IMR-90 (cell line): ENCODE results near the gene DDC. TPM values are rescaled to one million over a fixed set of nuclear protein-coding genes. Genes with fewer than 3 reads are reported as not detected.

Source experiments
- ATAC-seq: fragments of 200-7000 bp; cut with Tn5 transposase; 2 replicates; pipeline ENCODE4 v1.9.1; 2020; ENCODE audit warnings: low read depth, mild to moderate bottlenecking, moderate library complexity
- BruUV-seq: library from RNA; stranded (reverse); fragments of 400-500 nt; replicated peaks from 2 replicates; lab custom pipeline; 2021; lab: Mats Ljungman, UMichigan
- CTCF ChIA-PET: fragments of 300-600 bp; formaldehyde crosslinking; extraction: SDS; loops from one replicate; lab custom pipeline; 2021; ENCODE audit warnings: antibody characterized with exemption; lab: Yijun Ruan, JAX
- POLR2A ChIA-PET: fragments of 300-600 bp; sonication (Branson Sonifier 250); formaldehyde crosslinking; loops from one replicate; lab custom pipeline; 2022; ENCODE audit warnings: antibody characterized with exemption; ENCODE audit not compliant: unreplicated experiment; lab: Charles Lee
- DNase-seq: peaks from one replicate; pipeline ENCODE4 v3.0.0; 2013
- H2AFZ ChIP-seq: replicated peaks from 2 replicates; pipeline ENCODE3; 2013; ENCODE audit warnings: low read length, mild to moderate bottlenecking; ENCODE audit not compliant: poor library complexity
- H2AK5ac ChIP-seq: 2 replicates; pipeline ENCODE4 v1.6.1; 2013; ENCODE audit warnings: low read depth, low read length, inconsistent platforms
- H2AK9ac ChIP-seq: replicated peaks from 2 replicates; pipeline ENCODE3; 2013; ENCODE audit warnings: mild to moderate bottlenecking, low read depth, low read length, moderate library complexity; ENCODE audit not compliant: poor library complexity
- H2BK120ac ChIP-seq: 2 replicates; pipeline ENCODE4 v1.6.1; 2013; ENCODE audit warnings: low read depth, low read length, inconsistent platforms
- H2BK15ac ChIP-seq: 3 replicates; pipeline ENCODE4 v1.6.1; 2013; ENCODE audit warnings: low read depth, low read length, inconsistent platforms
- H2BK20ac ChIP-seq: 2 replicates; pipeline ENCODE4 v1.6.1; 2013; ENCODE audit warnings: low read depth, mild to moderate bottlenecking, inconsistent platforms, low read length, moderate library complexity
- H2BK5ac ChIP-seq: 2 replicates; pipeline ENCODE4 v1.6.1; 2013; ENCODE audit warnings: mild to moderate bottlenecking, low read depth, low read length, inconsistent platforms; ENCODE audit not compliant: poor library complexity, severe bottlenecking
- H3K14ac ChIP-seq: replicated peaks from 2 replicates; pipeline ENCODE4 v1.6.1; 2013; ENCODE audit warnings: low read depth, low read length, inconsistent platforms
- H3K18ac ChIP-seq: 2 replicates; pipeline ENCODE4 v1.6.1; 2013; ENCODE audit warnings: low read depth, low read length, control low read depth
- H3K23ac ChIP-seq: 2 replicates; pipeline ENCODE4 v1.6.1; 2013; ENCODE audit warnings: low read depth, low read length, inconsistent platforms
- H3K27ac ChIP-seq: 2 replicates; pipeline ENCODE4 v1.5.1; 2013; ENCODE audit warnings: mild to moderate bottlenecking, control low read depth, low read length; ENCODE audit not compliant: insufficient read depth
- H3K27me3 ChIP-seq: 2 replicates; pipeline ENCODE4 v1.6.1; 2013; ENCODE audit warnings: low read length; ENCODE audit not compliant: control insufficient read depth, insufficient read depth
- H3K36me3 ChIP-seq: 2 replicates; pipeline ENCODE4 v1.6.1; 2013; ENCODE audit warnings: low read length, mixed read lengths; ENCODE audit not compliant: control insufficient read depth, insufficient read depth
- H3K4ac ChIP-seq: 2 replicates; pipeline ENCODE4 v1.6.1; 2013; ENCODE audit warnings: low read depth, low read length, inconsistent platforms
- H3K4me1 ChIP-seq: 2 replicates; pipeline ENCODE4 v1.6.1; 2013; ENCODE audit warnings: low read length, mixed read lengths; ENCODE audit not compliant: control insufficient read depth, insufficient read depth
- H3K4me2 ChIP-seq: 2 replicates; pipeline ENCODE4 v1.6.1; 2013; ENCODE audit warnings: low read depth, mild to moderate bottlenecking, control low read depth, low read length, moderate library complexity
- H3K4me3 ChIP-seq: 2 replicates; pipeline ENCODE4 v1.5.1; 2013; ENCODE audit warnings: low read depth, mild to moderate bottlenecking, control low read depth, low read length, moderate library complexity; ENCODE audit not compliant: insufficient read depth
- H3K56ac ChIP-seq: 2 replicates; pipeline ENCODE4 v1.6.1; 2013; ENCODE audit warnings: low read length, inconsistent platforms; ENCODE audit not compliant: insufficient read depth; ENCODE audit errors: extremely low read depth
- H3K79me1 ChIP-seq, 2 experiments: 2 replicates each; pipeline ENCODE4 v1.6.1; 2013; ENCODE audit warnings: low read length in 2 of 2, inconsistent platforms in 1 of 2, low read depth in 1 of 2
- H3K9ac ChIP-seq: 2 replicates; pipeline ENCODE4 v1.6.1; 2013; ENCODE audit warnings: low read depth, low read length, control low read depth
- H3K9me1 ChIP-seq: 2 replicates; pipeline ENCODE4 v1.6.1; 2013; ENCODE audit warnings: low read length, inconsistent platforms; ENCODE audit not compliant: insufficient read depth
- H3K9me3 ChIP-seq: 2 replicates; pipeline ENCODE4 v1.6.1; 2013; ENCODE audit warnings: low read length; ENCODE audit not compliant: control insufficient read depth, insufficient read depth
- H4K20me1 ChIP-seq: 2 replicates; pipeline ENCODE4 v1.6.1; 2013; ENCODE audit warnings: low read length, inconsistent platforms; ENCODE audit not compliant: insufficient read depth
- H4K5ac ChIP-seq: 2 replicates; pipeline ENCODE4 v1.6.1; 2013; ENCODE audit warnings: mild to moderate bottlenecking, low read depth, low read length, control low read depth
- H4K8ac ChIP-seq, 2 experiments: 2 replicates each; pipeline ENCODE4 v1.6.1; 2013; ENCODE audit warnings: low read depth in 2 of 2, low read length in 2 of 2, control low read depth in 1 of 2, inconsistent platforms in 1 of 2
- H4K91ac ChIP-seq: 2 replicates; pipeline ENCODE4 v1.6.1; 2013; ENCODE audit warnings: low read depth, low read length, inconsistent platforms; ENCODE audit not compliant: insufficient read depth
- BHLHE40 ChIP-seq: fragments of 150-350 bp; IDR thresholded peaks from 2 replicates; pipeline ENCODE4 v1.6.1; 2016; ENCODE audit warnings: mild to moderate bottlenecking, low read depth, low read length
- CEBPB ChIP-seq: IDR thresholded peaks from 2 replicates; pipeline ENCODE4 v1.6.1; 2012; ENCODE audit warnings: low read depth, low read length, improper control_type of control experiment
- CHD1 ChIP-seq: IDR thresholded peaks from 2 replicates; pipeline ENCODE4 v1.6.1; 2012; ENCODE audit warnings: low read depth, low read length, improper control_type of control experiment
- ELK1 ChIP-seq: fragments of 150-350 bp; IDR thresholded peaks from 2 replicates; pipeline ENCODE4 v1.6.1; 2016; ENCODE audit warnings: low read depth, mild to moderate bottlenecking, low read length, moderate library complexity, borderline replicate concordance
- FOS ChIP-seq: fragments of 150-350 bp; IDR thresholded peaks from 2 replicates; pipeline ENCODE4 v1.6.1; 2016; ENCODE audit warnings: low read depth, low read length
- MAFK ChIP-seq: IDR thresholded peaks from 2 replicates; pipeline ENCODE4 v1.6.1; 2012; ENCODE audit warnings: low read depth, low read length, improper control_type of control experiment
- MAZ ChIP-seq: IDR thresholded peaks from 2 replicates; pipeline ENCODE4 v1.6.1; 2012; ENCODE audit warnings: low read depth, mild to moderate bottlenecking, low read length, improper control_type of control experiment, moderate library complexity, borderline replicate concordance
- MXI1 ChIP-seq: IDR thresholded peaks from 2 replicates; pipeline ENCODE4 v1.6.1; 2012; ENCODE audit warnings: low read depth, mild to moderate bottlenecking, low read length, moderate library complexity, borderline replicate concordance
- NFE2L2 ChIP-seq: fragments of 150-350 bp; IDR thresholded peaks from 2 replicates; pipeline ENCODE4 v1.6.1; 2016; ENCODE audit warnings: low read depth, mild to moderate bottlenecking, low read length
- POLR2A ChIP-seq: IDR thresholded peaks from 2 replicates; pipeline ENCODE4 v1.6.1; 2012; ENCODE audit warnings: mild to moderate bottlenecking, low read depth, low read length
- RAD21 ChIP-seq: IDR thresholded peaks from 2 replicates; pipeline ENCODE4 v1.6.1; 2012; ENCODE audit warnings: low read length, improper control_type of control experiment
- RCOR1 ChIP-seq: IDR thresholded peaks from 2 replicates; pipeline ENCODE4 v1.6.1; 2012; ENCODE audit warnings: mild to moderate bottlenecking, low read length, improper control_type of control experiment; ENCODE audit not compliant: insufficient replicate concordance
- RFX5 ChIP-seq: IDR thresholded peaks from 2 replicates; pipeline ENCODE4 v1.8.0; 2012; ENCODE audit warnings: low read depth, mild to moderate bottlenecking, low read length, moderate library complexity
- SMC3 ChIP-seq: fragments of 150-350 bp; IDR thresholded peaks from 2 replicates; pipeline ENCODE4 v1.6.1; 2016; ENCODE audit warnings: low read depth, mild to moderate bottlenecking, antibody characterized with exemption, low read length, moderate library complexity
- WGBS, 2 experiments: methylation state at CpG; one replicate each; pipeline versions ENCODE4 v1.1.5 to v1.1.7; 2013; ENCODE audit warnings: missing lambda C conversion rate in 2 of 2; ENCODE audit not compliant: insufficient read length in 1 of 2; ENCODE audit errors: extremely low coverage in 2 of 2; 5-methylcytosine and 5-hydroxymethylcytosine counted together
- dilution Hi-C: fragments of 300-500 bp; cut with HindIII; formaldehyde crosslinking; loops from one replicate; pipeline ENCODE4 v1.14.3; 2018; ENCODE audit warnings: low sequenced_read_pairs; ENCODE audit not compliant: unreplicated experiment
- in situ Hi-C: fragments of 300-500 bp; cut with MboI; formaldehyde crosslinking; loops from 3 replicates; pipeline ENCODE4 v1.14.3; 2019; ENCODE audit warnings: low sequenced_read_pairs, inconsistent platforms, mixed read lengths
- intact Hi-C: fragments of 100-400 bp; cut with micrococcal nuclease; formaldehyde crosslinking; loops from 2 replicates; pipeline ENCODE4 v1.10.0; 2022
- polyA plus RNA-seq, 3 experiments: library from polyadenylated mRNA; depleted of rRNA; stranded (reverse); fragments of >200 nt; gene quantifications; 2 replicates each; pipeline ENCODE4 v1.2.3, GENCODE V29; 2012; ENCODE audit warnings: low replicate concordance in 1 of 3
- total RNA-seq: library from RNA; depleted of rRNA; stranded (reverse); fragments of >200 nt; gene quantifications from 2 replicates; pipeline ENCODE4 v1.2.3, GENCODE V29; 2012
- TF ChIP-seq, protein P1 (sequence below): fragments of 150-350 bp; IDR thresholded peaks from 2 replicates; pipeline ENCODE4 v1.6.1; 2017; ENCODE audit warnings: mild to moderate bottlenecking, antibody characterized with exemption, low read length, low read depth

Gene DDC
- total and polyA plus RNA-seq, 2 of the 4 experiments (the other 2 are of a cell fraction): not detected

DNA sequence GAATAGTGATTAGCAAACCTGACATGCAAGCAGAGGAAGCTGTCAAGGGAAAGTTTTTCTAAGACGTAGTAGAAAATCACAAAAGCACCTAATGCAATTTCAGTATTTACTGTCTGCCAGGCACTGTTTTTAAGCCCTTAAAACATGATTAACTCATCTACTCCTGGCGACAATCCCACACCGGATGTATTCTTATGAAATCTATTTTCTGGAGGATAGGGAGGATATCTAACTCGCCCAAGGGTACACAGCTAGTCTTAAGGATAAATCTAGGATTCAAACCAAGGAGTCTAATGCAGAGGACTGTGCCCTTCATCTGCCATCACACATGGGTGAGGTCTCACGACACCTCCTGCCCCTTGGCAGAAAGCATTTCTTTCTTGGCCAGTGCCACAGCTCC lies 67.2 kb downstream of the DDC start:
- ATAC-seq (no peak), DNase-seq (peak; percentile 7)
- Histone ChIP-seq H3K56ac (no peak overlapping the region), H2BK5ac (no peak overlapping the region), H4K5ac (no peak overlapping the region), H3K27me3 (peaks cover 13% of the 10 kb centered on the region), H4K8ac (no peak overlapping the region), H3K9ac (no peak overlapping the region), H3K36me3 (no peaks in the 10 kb centered on the region), H3K4me3 (no peak overlapping the region), H2AK9ac (no peak overlapping the region), H2AFZ (no peak overlapping the region), H3K18ac (no peak overlapping the region), H3K4ac (no peak overlapping the region), H2BK15ac (no peak overlapping the region), H3K27ac (no peak overlapping the region), H4K91ac (no peak overlapping the region), H3K79me1 (no peaks in the 10 kb centered on the region), H2BK120ac (no peak overlapping the region), H3K9me1 (no peaks in the 10 kb centered on the region), H2BK20ac (no peak overlapping the region), H2AK5ac (no peak overlapping the region), H3K4me2 (no peak overlapping the region), H4K20me1 (no peaks in the 10 kb centered on the region), H3K23ac (no peak overlapping the region), H3K14ac (no peak overlapping the region), H3K4me1 (peaks cover 2% of the 10 kb centered on the region; the same call in 1 of the 2 replicates), H3K9me3 (no peaks in the 10 kb centered on the region)
- ChIA-PET CTCF (no interaction called here), POLR2A (no interaction called here)
- no TSS peak for BruUV-seq
- intact Hi-C loops: no loop called here
- dilution Hi-C loops: no loop called here
- TF ChIP-seq RCOR1: no peak
- no peak for TF ChIP-seq RFX5
- TF ChIP-seq MAZ: no peak
- TF ChIP-seq POLR2A: no peak
- TF ChIP-seq CHD1: no peak
- no peak for TF ChIP-seq ELK1
- TF ChIP-seq MXI1: no peak
- TF ChIP-seq RAD21: no peak
- no peak for TF ChIP-seq SMC3
- no peak for TF ChIP-seq MAFK
- TF ChIP-seq, protein P1, sequence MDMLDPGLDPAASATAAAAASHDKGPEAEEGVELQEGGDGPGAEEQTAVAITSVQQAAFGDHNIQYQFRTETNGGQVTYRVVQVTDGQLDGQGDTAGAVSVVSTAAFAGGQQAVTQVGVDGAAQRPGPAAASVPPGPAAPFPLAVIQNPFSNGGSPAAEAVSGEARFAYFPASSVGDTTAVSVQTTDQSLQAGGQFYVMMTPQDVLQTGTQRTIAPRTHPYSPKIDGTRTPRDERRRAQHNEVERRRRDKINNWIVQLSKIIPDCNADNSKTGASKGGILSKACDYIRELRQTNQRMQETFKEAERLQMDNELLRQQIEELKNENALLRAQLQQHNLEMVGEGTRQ: no peak
- TF ChIP-seq CEBPB: no peak
- TF ChIP-seq NFE2L2: no peak
- no peak for TF ChIP-seq FOS
- TF ChIP-seq BHLHE40: no peak
- no CpG with 5 or more reads among the region's 5 CpGs for WGBS, 2 experiments
- in situ Hi-C loops: no loop called here
